ENCODE data around the gene AQP1.

Gene AQP1

GRCh38 chr7:30870821-30871518 lies 40.7 kb upstream of the AQP1 start:
- peak overlapping the region; percentile 10 for H3K27ac ChIP-seq
- no peak overlapping the region for H3K4me2 ChIP-seq (ENCODE audit: low read length)
- H3K9me3 ChIP-seq (ENCODE audit: control insufficient read depth, low read length), result no peaks in the 10 kb centered on the region
- H3K4me3 ChIP-seq (ENCODE audit: low read depth, low read length), result no peak overlapping the region
- TF ChIP-seq, protein P1, sequence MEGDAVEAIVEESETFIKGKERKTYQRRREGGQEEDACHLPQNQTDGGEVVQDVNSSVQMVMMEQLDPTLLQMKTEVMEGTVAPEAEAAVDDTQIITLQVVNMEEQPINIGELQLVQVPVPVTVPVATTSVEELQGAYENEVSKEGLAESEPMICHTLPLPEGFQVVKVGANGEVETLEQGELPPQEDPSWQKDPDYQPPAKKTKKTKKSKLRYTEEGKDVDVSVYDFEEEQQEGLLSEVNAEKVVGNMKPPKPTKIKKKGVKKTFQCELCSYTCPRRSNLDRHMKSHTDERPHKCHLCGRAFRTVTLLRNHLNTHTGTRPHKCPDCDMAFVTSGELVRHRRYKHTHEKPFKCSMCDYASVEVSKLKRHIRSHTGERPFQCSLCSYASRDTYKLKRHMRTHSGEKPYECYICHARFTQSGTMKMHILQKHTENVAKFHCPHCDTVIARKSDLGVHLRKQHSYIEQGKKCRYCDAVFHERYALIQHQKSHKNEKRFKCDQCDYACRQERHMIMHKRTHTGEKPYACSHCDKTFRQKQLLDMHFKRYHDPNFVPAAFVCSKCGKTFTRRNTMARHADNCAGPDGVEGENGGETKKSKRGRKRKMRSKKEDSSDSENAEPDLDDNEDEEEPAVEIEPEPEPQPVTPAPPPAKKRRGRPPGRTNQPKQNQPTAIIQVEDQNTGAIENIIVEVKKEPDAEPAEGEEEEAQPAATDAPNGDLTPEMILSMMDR (IDR thresholded peaks at IDR 0.05), result no peak
- H3K9ac ChIP-seq, result no peak overlapping the region
- no peaks in the 10 kb centered on the region for H3K36me3 ChIP-seq (ENCODE audit: control insufficient read depth, insufficient read depth, low read length)
- H3K79me2 ChIP-seq, result no peaks in the 10 kb centered on the region
- no peaks in the 10 kb centered on the region for H3K27me3 ChIP-seq (ENCODE audit: control insufficient read depth, insufficient read depth, low read length)
- H3K4me1 ChIP-seq, result no peaks in the 10 kb centered on the region
- H2AFZ ChIP-seq, result no peak overlapping the region

GRCh38 chr7:30871655-30872054 lies 40.0 kb upstream of the AQP1 start:
- no peak overlapping the region for H3K4me3 ChIP-seq (ENCODE audit: low read depth, low read length)
- H3K27ac ChIP-seq, result no peak overlapping the region
- TF ChIP-seq, protein P1 (IDR thresholded peaks at IDR 0.05), result no peak
- H3K36me3 ChIP-seq (ENCODE audit: control insufficient read depth, insufficient read depth, low read length), result no peaks in the 10 kb centered on the region
- H3K27me3 ChIP-seq (ENCODE audit: control insufficient read depth, insufficient read depth, low read length), result no peaks in the 10 kb centered on the region
- H3K4me1 ChIP-seq, result no peaks in the 10 kb centered on the region
- no peaks in the 10 kb centered on the region for H3K9me3 ChIP-seq (ENCODE audit: control insufficient read depth, low read length)
- no peak overlapping the region for H3K9ac ChIP-seq
- H2AFZ ChIP-seq, result no peak overlapping the region
- no peak overlapping the region for H3K4me2 ChIP-seq (ENCODE audit: low read length)
- H3K79me2 ChIP-seq, result no peaks in the 10 kb centered on the region

GRCh38 chr7:30873207-30873606 lies 38.4 kb upstream of the AQP1 start:
- H3K4me3 ChIP-seq (ENCODE audit: low read depth, low read length), result no peak overlapping the region
- H3K27me3 ChIP-seq (ENCODE audit: control insufficient read depth, insufficient read depth, low read length), result no peaks in the 10 kb centered on the region
- H3K36me3 ChIP-seq (ENCODE audit: control insufficient read depth, insufficient read depth, low read length), result no peaks in the 10 kb centered on the region
- H3K4me2 ChIP-seq (ENCODE audit: low read length), result no peak overlapping the region
- no peak overlapping the region for H3K27ac ChIP-seq
- no peak overlapping the region for H3K9ac ChIP-seq
- TF ChIP-seq, protein P1 (IDR thresholded peaks at IDR 0.05), result no peak
- no peaks in the 10 kb centered on the region for H3K4me1 ChIP-seq
- no peaks in the 10 kb centered on the region for H3K79me2 ChIP-seq
- no peak overlapping the region for H2AFZ ChIP-seq
- H3K9me3 ChIP-seq (ENCODE audit: control insufficient read depth, low read length), result no peaks in the 10 kb centered on the region

DNA sequence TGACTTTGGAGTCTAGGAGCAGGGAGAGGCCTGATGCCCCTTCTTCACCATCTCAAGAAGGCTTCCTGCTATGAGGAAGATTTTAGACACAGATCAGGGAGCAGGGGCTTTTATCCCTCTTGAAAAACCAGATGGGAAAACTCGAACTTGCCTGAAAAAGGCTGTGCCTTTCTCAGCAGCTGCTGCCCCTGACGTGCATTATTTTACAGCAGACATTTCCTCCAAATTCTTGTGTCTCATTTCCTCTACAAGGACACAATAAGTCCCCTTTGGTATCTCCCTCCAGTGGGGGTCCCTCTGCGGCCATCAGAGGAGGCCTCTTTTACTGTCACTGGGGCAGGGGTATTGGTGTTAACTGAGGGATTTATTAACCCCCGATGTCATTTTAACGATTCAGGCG lies 38.0 kb upstream of the AQP1 start:
- TF ChIP-seq, protein P1 (IDR thresholded peaks at IDR 0.05), result no peak
- Histone ChIP-seq H3K79me2 (no peaks in the 10 kb centered on the region), H3K4me1 (no peaks in the 10 kb centered on the region), H3K36me3 (ENCODE audit: control insufficient read depth, insufficient read depth, low read length) (no peaks in the 10 kb centered on the region), H3K27me3 (ENCODE audit: control insufficient read depth, insufficient read depth, low read length) (no peaks in the 10 kb centered on the region), H3K4me2 (ENCODE audit: low read length) (no peak overlapping the region), H3K4me3 (ENCODE audit: low read depth, low read length) (no peak overlapping the region), H3K9me3 (ENCODE audit: control insufficient read depth, low read length) (no peaks in the 10 kb centered on the region), H3K27ac (no peak overlapping the region), H3K9ac (no peak overlapping the region), H2AFZ (no peak overlapping the region)
